A549 (cell line): Measurements from ENCODE around the gene KRTAP20-3.

Experiments used
- CBX2 ChIP-seq: fragments of 200-600 bp; sonication (generic); IDR thresholded peaks from 2 replicates; pipeline ENCODE4 v1.6.1; 2016; ENCODE audit warnings: low read depth, mild to moderate bottlenecking, borderline replicate concordance
- CTCF ChIP-seq: fragments of >200 bp; sonication (Bioruptor Twin); formaldehyde crosslinking; IDR thresholded peaks from 3 replicates; pipeline ENCODE4 v1.5.1; 2016
- HDAC2 ChIP-seq: fragments of 200-600 bp; sonication (generic); IDR thresholded peaks from 2 replicates; pipeline ENCODE4 v1.6.1; 2016
- JUNB ChIP-seq: fragments of >200 bp; sonication (Bioruptor Twin); formaldehyde crosslinking; IDR thresholded peaks from 2 replicates; pipeline ENCODE4 v1.6.1; 2016
- KDM5A ChIP-seq: fragments of 200-600 bp; sonication (generic); IDR thresholded peaks from 2 replicates; pipeline ENCODE4 v1.6.1; 2016; ENCODE audit warnings: antibody characterized with exemption, mild to moderate bottlenecking
- MAFK ChIP-seq: fragments of 450-650 bp; IDR thresholded peaks from 2 replicates; pipeline ENCODE4 v1.6.1; 2014; ENCODE audit not compliant: partially characterized antibody
- POLR2A ChIP-seq: IDR thresholded peaks from 2 replicates; pipeline ENCODE4 v1.6.1; 2012; ENCODE audit warnings: mild to moderate bottlenecking, low read length
- RAD21 ChIP-seq, 2 experiments: fragments of >200 bp in 1 of 2; sonication (Bioruptor Twin) in 1 of 2; formaldehyde crosslinking in 1 of 2; IDR thresholded peaks in 1 of 2; conservative IDR thresholded peaks in 1 of 2; 2 replicates in 1 of 2; 3 replicates in 1 of 2; pipeline ENCODE4 v1.6.1; 2012 to 2018; ENCODE audit warnings: inconsistent platforms in 1 of 2
- SMC3 ChIP-seq: fragments of >200 bp; sonication (Bioruptor Twin); formaldehyde crosslinking; IDR thresholded peaks from 3 replicates; pipeline ENCODE4 v1.6.1; 2018; ENCODE audit warnings: inconsistent platforms
- SREBF2 ChIP-seq: fragments of 450-650 bp; IDR thresholded peaks from 2 replicates; pipeline ENCODE4 v1.6.1; 2014; ENCODE audit warnings: mild to moderate bottlenecking, moderate library complexity
- TFCP2L1 ChIP-seq: fragments of 250-450 bp; sonication (Bioruptor Pico); IDR thresholded peaks from 2 replicates; pipeline ENCODE4 v1.5.0; 2021; ENCODE audit warnings: mild to moderate bottlenecking
- TF ChIP-seq, protein P1 (sequence below): fragments of 150-350 bp; IDR thresholded peaks from 2 replicates; pipeline ENCODE4 v1.6.1; 2014; ENCODE audit warnings: low read depth, mild to moderate bottlenecking, low read length
- TF ChIP-seq, protein P2 (sequence below): IDR thresholded peaks from 2 replicates; pipeline ENCODE4 v1.6.1; 2012

DNA sequence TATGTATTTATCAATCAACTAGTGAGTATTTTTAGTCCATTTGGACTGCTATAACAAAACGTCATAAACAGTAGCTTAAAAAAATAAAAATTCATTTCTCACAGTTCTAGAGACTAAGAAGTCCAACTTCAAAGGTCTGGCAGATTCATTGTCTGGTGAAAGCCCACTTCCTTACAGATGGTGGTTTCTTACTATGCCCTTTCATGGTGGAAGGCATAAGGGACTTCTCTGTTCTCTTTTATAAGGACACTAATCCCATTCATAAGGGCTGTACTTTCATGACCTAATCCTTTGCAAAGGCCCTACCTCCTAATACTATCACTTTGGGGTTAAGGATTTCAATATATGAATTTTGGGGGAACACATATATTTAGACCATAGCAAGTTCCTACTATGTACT is 37.9 kb downstream of the KRTAP20-3 start:
- TF ChIP-seq POLR2A (no peak), CTCF (no peak), MAFK (no peak), SMC3 (no peak), RAD21 (conservative IDR thresholded peaks at IDR 0.05 in 1 of 2, IDR thresholded peaks at IDR 0.05 in 1 of 2) (no peak), JUNB (no peak), CBX2 (no peak), KDM5A (no peak), HDAC2 (no peak), TFCP2L1 (CRISPR knock-in tag) (no peak), SREBF2 (no peak)
- TF ChIP-seq, protein P1, sequence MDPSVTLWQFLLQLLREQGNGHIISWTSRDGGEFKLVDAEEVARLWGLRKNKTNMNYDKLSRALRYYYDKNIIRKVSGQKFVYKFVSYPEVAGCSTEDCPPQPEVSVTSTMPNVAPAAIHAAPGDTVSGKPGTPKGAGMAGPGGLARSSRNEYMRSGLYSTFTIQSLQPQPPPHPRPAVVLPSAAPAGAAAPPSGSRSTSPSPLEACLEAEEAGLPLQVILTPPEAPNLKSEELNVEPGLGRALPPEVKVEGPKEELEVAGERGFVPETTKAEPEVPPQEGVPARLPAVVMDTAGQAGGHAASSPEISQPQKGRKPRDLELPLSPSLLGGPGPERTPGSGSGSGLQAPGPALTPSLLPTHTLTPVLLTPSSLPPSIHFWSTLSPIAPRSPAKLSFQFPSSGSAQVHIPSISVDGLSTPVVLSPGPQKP, result no peak
- TF ChIP-seq, protein P2, sequence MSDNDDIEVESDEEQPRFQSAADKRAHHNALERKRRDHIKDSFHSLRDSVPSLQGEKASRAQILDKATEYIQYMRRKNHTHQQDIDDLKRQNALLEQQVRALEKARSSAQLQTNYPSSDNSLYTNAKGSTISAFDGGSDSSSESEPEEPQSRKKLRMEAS, result no peak
